HG02970 (cell line): ENCODE results near the gene IDH1.
"Not testable (repeated sequence)": the region's sequence is repeated elsewhere in the genome, so short reads cannot be mapped to it uniquely, and the experiment has no call there.

Source experiments
- ATAC-seq: cut with Tn5 transposase; IDR thresholded peaks from one replicate; pipeline ENCODE4 v1.9.1; 2021; ENCODE audit warnings: mild to moderate bottlenecking, moderate library complexity, moderate number of reproducible peaks; ENCODE audit not compliant: unreplicated experiment, low FRiP score

The IDH1 gene

DNA sequence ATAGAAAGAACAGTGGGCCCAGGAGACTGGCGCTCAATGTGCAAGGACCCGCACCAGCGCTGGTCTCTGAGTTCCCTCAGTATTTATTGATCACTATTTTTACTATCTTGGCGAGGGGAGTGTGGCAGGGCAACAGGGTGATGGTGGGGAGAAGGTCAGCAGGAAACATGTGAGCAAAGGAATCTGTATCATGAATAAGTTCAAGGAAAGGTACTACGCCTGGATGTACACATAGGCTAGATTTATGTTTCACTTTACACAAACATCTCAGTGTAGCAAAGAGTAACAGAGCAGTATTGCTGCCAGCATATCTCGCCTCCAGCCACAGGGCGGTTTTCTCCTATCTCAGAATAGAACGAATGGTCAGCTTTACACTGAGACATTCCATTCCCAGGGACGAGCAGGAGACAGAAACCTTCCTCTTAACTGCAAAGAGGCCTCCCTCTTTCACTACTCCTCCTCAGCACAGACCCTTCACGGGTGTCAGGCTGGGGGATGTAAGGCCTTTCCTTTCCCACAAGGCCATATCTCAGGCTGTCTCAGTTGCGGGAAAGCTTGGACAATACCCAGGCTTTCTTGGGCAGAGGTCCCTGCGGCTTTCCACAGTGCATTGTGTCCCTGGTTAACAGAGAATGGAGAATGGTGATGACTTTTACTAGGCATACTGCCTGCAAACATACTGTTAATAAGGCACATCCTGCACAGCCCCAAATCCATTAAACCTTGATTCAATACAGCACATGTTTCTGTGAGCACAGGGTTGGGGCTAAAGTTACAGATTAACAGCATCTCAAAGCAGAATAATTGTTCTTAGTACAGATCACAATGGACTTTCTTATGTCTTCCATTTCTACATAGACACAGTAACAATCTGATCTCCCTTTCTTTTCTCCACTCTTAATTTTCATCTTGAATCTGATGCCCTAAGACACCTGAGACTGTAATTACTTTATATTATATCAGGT is 2.3 kb upstream of the IDH1 start:
- not testable (repeated sequence) for ATAC-seq

DNA sequence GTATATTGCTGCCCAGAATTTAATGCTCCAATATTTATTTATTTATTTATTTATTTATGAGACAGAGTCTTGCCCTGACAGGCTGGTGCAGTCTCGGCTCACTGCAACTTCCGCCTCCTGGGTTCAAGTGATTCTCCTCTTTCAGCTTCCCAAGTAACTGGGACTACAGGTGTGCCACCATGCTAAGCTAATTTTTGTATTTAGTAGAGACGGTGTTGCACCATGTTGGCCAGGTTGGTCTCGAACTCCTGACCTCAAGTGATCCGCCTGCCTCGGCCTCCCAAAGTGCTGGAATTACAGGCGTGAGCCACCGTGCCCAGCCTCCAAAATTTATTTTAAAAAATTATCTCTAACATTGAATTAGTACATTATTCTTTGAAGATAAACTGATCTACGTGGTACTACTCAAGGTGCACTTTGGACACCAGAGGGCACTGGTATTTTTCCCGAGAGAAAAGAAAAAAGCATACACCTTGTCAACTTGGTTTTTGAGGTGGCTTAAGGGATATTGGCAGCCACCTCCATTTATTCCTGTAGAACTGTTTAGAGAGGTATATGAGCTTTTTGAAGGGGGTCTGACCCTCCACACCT is 1.4 kb upstream of the IDH1 start:
- ATAC-seq = no peak

DNA sequence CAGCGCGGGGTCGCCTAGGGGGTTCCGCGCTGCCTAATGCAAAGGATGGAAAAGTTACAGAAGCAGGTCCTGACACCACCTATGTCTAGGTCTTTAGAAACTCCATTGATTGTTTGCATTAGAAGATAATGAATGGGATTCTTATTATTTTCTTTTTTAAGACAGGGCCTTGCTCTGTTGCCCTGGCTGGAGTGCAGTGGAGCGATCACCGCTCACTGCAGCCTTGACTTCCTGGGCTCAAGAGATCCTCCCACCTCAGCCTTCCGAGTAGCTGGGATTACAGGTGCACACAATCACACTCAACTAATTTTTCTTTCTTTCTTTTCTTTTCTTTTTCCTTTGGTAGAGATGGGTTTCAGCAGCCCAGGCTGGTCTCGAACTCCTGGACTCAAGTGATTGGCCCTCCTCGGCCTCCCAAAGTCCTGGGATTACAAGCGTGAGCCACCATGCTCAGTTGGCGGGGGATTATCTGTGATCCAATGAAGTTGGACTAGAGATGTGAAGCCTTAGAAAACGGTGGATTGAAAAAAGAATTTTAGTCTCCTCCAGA is 761 bp upstream of the IDH1 start:
- peak; percentile 12 for ATAC-seq

DNA sequence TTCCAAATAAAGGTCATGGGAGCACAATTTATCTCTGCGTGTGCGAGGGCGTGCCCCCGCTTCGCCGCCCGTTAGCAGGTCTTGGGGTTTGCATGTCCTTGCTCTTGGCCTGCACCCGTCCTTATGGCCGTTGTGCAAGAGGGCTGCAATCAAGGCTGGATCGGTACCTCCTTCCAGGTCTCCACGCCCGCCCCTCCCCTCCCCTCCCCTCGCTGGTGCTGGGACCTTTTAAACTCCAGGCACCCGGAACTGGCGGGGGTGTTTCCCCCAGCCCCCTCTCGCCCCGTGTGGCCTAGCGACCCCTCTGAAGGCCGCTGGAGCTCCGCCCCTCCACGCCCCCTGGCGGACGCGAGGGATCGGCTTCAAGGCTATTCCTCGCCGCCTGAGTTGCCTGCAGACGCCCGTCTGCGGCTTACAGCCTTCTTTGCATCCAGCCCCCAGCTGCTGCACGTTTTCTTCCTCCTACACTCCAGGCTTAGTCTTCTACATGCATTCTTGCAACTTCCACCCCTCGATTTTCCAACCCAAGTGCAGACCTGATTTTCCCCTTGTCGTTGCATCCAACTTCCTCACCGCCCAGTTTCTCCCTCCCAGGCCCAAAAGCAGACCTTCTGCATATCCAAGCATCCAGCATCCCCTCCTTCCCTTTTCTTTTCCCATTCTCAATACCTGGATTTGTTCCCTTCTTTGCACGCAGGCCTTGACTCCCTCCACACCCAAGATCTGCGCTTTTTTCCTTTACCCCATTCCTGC is 577 bp downstream of the IDH1 start:
- ATAC-seq = peak; percentile 60

DNA sequence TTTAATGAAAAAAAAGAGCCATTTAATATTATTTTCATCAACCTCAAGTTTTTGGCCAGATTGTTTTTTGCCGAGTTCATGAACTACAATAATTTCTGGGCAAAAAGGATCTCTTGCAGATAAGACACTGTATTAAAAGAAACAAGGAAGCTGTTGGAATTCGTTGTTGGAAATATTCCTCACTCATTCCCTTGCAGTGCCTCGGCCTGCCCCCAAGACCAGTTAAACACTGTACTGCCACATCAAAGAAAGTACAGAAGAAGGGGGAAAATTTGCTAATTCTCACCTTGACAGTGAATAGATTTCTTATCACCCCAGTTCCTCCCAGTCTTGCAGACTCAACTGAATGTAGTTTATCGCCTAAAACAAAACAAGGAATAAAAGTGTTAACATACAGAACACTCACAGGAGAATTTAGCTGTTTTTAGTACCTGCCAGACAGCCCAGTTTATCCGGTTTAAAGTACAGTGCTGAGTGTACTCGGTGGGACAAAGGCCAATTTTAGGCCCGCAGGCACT is 1.2 kb downstream of the IDH1 start:
- no peak for ATAC-seq

DNA sequence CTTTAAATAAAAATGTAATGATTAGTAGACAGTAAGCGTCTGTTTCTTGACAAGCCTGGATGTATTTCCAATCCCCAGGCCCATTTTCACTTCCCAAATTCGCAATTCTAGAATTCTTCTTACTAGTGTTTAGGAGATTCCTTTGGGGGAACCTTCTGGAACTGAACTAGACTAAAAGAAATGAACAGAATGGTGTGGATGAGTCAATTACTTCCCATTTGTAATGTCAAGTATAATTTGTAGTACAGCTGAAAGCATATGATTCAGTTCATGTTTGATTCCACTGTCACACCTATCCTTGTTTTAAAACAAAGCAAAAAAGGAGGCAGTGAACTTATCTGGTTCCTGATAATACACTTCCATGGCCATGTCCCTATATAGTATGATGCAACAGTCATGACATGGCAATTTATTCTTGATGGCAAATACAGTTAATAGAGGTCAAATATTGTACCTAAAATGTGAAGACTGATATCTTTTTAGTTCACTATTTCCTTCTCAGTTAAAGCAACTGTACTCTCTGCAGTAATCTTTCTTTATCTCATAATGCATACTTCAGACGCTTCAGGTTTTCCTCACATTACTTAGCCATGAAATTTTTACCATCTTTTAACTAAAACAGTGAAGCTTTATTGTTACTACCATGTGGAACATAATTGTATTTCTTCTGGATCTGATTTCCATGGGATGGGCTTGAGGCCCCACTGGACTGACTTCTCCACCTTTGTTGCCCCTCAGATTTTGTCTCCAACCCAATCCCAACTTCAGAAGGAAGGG is 2.0 kb downstream of the IDH1 start:
- ATAC-seq = no peak

DNA sequence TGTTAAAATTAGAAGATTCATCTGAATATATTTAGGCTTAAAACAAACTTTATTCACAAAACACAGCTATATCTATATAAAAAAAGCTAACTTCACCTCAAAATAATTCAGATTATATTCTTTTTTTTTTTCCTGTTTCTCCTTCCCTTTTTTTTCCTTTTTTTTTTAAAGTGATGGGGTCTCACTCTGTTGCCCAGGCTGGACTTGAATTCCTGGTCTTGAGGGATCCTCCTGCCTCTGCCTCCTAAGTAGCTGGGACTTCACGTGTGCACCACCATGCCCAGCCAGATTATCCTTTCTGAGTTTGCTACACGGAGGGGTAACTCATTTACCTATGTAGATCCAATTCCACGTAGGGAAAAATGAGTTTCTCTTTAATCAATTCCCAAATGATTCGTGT is 3.8 kb downstream of the IDH1 start:
- ATAC-seq = no peak

DNA sequence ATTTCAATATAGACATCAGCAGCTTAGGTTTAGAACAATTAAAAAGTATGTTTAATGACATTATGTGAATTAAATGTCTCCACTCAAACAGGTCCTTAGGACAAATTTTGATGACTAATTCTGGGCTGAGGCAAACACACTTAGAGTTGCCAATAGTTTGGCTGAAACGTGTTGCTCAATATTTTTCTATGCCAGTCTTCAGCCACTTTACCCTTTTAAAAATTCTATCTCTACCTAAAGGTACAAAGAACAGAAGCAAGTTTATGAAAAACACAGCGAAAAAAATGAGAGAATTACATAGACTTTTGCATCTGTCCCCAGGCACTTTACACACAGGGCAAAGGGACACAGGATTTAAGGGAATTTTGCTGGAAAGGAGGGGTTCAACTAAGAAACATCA is 4.5 kb downstream of the IDH1 start:
- ATAC-seq = no peak

DNA sequence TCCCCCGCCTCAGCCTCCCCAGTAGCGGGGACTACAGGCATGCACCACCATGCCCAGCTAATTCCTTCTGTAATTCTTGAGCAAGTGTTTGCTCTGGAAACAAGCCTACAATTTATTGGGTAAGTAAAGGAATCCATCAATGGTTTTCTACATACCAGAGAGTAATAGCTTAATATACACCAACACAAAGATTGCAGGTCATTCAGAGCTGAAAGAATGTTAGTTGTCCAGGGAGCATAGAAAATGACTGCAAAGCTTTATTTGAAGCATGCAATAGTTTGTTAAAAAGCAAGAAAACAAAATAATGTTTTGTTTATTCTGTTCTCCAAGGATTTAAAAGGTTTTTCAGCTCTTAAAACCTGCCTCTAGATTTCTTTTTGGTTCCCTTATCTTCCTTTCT is 5.6 kb downstream of the IDH1 start:
- ATAC-seq = no peak

DNA sequence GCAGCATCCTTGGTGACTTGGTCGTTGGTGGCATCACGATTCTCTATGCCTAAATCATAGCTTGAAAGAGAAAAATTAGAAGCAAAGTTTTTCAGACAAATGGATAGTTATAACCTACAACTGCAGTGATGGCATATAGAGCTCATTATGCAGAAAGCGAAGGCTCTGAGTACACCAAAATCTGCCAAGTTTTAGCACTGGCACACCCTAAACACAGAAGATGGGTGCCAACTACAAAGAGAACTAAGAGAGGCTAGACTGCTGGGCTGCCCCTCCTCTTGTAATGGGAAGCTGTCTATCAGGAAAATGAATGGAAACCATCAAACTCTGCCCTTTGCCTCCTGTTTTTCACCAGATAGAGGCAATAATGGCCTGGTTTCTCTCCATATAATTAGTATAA is 6.3 kb downstream of the IDH1 start:
- ATAC-seq = no peak

DNA sequence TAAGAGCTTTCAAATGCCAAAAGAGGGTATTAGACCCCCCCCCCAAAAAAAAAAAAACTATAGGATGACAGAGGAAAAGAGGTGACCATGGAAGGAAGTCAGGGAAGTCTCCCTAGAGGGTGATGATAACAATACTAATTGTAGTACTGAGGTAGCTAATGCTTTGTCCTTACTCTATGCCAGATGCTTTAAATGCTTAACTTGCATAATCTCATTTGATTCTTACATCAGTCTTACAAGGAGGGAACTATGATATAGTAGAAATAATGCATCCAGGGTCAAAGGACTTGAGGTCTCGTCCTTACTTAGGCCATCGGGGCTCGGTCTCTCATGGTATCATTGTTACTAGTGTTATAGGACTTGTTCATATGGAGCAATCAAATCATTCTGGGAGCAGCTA is 9.1 kb downstream of the IDH1 start:
- no peak for ATAC-seq

DNA sequence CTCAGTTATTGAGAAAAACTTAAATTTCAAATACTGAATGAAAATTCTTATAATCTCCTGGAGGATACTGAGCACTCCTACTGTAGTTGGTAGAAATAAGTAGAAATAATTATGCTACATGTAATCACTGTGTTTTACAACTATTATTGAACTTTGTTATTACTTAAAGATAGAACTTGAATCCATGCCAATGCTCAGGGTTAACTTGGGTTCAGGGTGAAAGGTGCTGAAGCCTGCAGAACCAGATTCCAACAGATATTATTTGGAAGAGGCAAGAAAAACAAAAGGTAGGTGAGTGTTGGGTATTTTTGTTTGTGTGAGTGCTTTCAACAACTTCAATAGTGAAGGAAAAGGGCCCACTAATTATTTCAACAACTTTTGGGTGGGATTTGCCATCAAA is 10.4 kb downstream of the IDH1 start:
- no peak for ATAC-seq

DNA sequence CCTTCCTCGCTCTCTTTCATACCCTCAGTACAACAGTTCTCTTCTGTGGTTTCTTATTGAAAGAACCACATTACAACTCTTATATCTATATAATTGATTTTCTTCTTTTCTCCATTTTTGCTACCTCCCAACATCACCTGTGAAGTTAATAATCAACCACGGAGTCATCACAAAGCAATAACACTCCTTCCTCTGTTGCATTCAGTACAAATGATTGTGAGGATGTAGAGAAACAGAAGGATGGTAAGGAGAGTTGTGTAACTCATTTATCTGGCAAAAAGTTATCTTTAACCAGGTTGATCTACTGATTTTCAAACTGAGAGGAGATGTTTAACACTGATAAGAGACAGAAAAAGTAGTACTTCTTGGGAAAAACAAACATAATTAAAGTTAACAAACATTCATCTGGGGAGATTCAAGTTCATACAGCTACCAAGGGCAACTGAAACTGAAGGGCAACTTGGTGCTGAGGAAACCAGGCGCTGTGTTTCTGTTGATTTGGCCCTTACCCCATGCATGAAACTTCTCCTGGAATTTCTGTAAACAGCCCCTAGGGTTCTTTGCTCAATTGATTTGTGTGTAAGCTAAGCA is 14.2 kb downstream of the IDH1 start:
- ATAC-seq = no peak

DNA sequence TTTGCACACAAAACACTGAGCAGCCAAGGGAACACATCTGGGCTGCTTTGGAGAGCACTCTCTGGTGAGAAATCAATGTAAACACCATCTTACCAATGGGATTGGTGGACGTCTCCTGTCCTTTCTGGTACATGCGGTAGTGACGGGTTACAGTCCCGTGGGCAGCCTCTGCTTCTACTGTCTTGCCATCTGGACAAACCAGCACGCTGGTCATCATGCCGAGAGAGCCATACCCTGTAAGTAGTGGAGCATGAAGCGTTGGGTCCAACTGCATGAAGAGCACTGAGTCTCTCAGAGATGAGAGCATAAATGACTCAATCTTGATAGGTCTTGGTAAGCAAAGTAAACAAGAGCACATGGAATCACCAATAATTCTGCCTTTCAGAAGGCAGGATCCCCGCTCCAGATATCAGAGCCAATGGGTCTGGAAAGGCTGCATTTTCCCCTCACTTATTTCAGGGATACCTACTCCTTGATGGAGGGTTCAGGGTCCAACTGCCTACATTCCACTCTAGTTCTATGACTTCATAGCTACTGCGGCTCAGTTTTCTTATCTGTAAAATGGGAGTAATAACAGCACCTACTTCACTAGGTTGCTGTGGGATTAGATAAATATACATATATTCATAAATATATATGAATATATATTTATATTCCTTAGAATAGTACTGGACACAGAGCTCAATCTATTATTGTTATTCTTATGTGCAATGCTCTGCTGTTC is 14.9 kb downstream of the IDH1 start:
- no peak for ATAC-seq

DNA sequence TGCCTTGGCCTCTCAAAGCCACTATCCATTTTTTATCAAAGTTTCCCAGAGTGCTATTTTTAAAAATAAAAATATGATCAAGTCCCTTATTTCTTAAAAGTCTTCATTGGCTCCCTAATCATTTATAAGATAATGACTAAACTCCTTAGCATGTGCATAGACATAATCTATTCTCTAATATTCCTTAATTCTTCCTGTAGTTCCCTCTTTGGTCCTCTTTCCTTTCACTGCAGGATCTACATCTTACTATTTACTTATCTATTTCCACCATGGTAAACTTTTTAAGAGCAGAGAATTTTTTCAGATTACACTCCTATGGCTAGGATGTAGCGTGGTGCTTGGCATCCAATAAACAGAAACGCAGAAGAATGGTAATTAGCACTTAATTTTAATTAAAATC is 19.0 kb downstream of the IDH1 start:
- no peak for ATAC-seq

DNA sequence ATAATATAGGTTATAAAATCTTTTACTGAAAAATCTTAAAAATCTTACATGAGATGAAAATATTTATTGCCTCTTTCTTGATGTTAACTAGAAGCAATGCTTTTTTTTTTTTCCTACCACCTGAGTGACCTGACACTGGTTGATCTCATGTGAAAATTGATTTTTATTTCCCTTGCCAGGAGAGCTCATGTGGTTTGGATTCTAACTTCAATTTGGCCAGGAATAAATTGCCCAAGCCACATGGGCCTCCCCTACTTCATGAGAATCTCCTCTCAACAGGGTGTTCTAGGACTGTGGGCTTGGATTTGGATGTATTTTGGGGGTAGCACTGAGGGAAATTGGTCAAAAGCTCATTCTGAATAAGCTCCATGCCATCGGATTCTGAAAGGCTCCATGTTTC is 20.1 kb downstream of the IDH1 start:
- ATAC-seq = no peak

DNA sequence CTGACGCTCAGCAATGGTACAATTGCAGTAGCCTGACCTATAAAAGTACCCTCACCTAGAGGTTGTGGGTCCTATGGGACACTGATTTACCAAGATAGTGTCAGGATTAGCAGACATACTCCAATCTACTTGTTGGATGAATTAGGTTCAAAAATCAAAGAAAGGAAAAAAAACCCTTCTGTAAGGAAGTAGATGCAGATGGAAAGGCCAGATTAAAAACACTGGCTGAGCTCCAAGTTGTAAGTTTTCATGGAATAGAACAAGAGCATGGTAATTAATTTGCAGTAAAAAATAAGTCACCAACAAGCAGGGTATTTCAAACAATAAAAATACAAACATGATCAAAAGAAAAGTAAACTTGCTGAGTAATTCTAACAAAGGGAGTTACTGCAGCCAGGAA is 26.4 kb downstream of the IDH1 start:
- no peak for ATAC-seq

DNA sequence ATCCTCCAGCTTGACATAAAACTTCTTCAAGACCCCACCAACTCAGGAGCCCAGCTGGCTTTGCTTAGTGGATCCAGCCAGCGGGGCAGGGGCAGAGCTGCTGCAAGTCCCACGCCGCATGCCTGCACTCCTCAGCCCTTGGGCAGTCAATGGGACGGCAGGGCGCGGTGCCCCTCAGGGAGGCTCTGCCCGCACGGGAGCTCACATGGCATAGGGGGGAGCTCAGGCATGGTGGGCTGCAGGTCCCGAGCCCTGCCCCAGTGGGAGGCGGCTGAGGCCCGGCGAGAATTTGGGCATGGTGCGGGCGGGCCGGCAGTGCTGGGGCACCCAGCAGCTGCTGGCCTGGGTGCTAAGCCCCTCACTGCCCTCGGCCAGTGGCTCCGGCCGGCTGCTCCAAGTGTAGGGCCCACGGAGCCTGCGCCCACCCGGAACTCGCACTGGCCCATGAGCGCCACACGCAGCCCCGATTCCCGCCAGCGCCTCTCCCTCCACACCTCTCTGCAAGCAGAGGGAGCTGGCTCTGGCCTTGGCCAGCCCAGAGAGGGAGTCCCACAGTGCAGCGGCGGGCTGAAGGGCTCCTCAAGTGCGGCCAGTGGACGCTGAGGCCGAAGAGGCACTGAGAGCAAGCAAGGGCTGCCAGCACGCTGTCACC is 27.2 kb downstream of the IDH1 start:
- ATAC-seq = no peak

DNA sequence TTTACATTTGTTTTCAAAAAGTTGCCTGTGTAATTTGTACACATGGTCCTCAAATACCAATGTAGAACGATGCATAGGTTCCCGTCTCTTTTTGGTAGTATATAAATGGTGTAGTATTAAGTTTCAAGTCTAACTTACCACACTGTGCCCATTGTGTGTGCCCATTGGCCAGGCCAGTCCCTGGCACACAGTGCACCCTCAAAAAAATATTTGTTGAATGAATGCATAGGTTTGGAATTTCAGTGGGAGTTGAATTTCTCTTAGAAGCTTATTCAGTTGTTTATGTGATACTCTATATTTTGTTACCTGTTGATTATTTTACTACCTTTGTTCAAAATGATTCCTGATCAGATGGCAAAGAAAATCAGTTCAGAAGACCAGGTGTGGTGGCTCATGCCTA is 30.1 kb downstream of the IDH1 start:
- ATAC-seq = no peak
